GM23338 (cell line): ENCODE measurements around the gene CDC42BPB.

Experiments used
- CREB1 ChIP-seq: fragments of 250-450 bp; sonication (Bioruptor Pico); IDR thresholded peaks from 2 replicates; pipeline ENCODE4 v1.5.0; 2020; ENCODE audit warnings: low read depth, mild to moderate bottlenecking, moderate library complexity
- CTCF ChIP-seq, 2 experiments: fragments of 200-600 bp in 1 of 2; sonication (generic) in 1 of 2; conservative IDR thresholded peaks; 2 replicates each; pipeline versions ENCODE4 v1.5.1 to v1.6.1; 2016 to 2017; ENCODE audit warnings: antibody characterized with exemption in 2 of 2, low read depth in 2 of 2, mild to moderate bottlenecking in 2 of 2, moderate library complexity in 1 of 2
- ETS1 ChIP-seq: IDR thresholded peaks from 2 replicates; pipeline ENCODE4 v1.6.1; 2016; ENCODE audit warnings: antibody characterized with exemption
- EZH2 ChIP-seq: fragments of 200-600 bp; sonication (generic); IDR thresholded peaks from one replicate; pipeline ENCODE4 v1.8.0; 2017; ENCODE audit warnings: antibody characterized with exemption, mild to moderate bottlenecking, low read depth; ENCODE audit not compliant: unreplicated experiment
- EZH2phosphoT487 ChIP-seq: fragments of 200-600 bp; sonication (generic); IDR thresholded peaks from one replicate; pipeline ENCODE4 v1.8.1; 2018; ENCODE audit warnings: antibody characterized with exemption; ENCODE audit not compliant: unreplicated experiment
- JUNB ChIP-seq: IDR thresholded peaks from one replicate; pipeline ENCODE4 v1.6.1; 2016; ENCODE audit warnings: antibody characterized with exemption; ENCODE audit not compliant: unreplicated experiment
- NANOG ChIP-seq: IDR thresholded peaks from 2 replicates; pipeline ENCODE4 v1.6.1; 2016; ENCODE audit warnings: antibody characterized with exemption, borderline replicate concordance
- POLR2AphosphoS5 ChIP-seq: IDR thresholded peaks from 2 replicates; pipeline ENCODE4 v1.6.1; 2016; ENCODE audit warnings: antibody characterized with exemption, low read depth
- REST ChIP-seq: IDR thresholded peaks from one replicate; pipeline ENCODE4 v1.6.1; 2018; ENCODE audit warnings: antibody characterized with exemption; ENCODE audit not compliant: unreplicated experiment
- ZNF462 ChIP-seq: fragments of 250-450 bp; sonication (Bioruptor Pico); IDR thresholded peaks from 2 replicates; pipeline ENCODE4 v1.5.0; 2020; ENCODE audit warnings: mild to moderate bottlenecking, moderate library complexity

- no peak for TF ChIP-seq CTCF (conservative IDR thresholded peaks at IDR 0.05; ENCODE audit: low read depth in 2 of 2)
- no peak for TF ChIP-seq POLR2AphosphoS5
- no peak for TF ChIP-seq EZH2
- no peak for TF ChIP-seq EZH2phosphoT487
- no peak for TF ChIP-seq REST
- no peak for TF ChIP-seq JUNB
- no peak for TF ChIP-seq ETS1
- no peak for TF ChIP-seq CREB1 (CRISPR knock-in tag)
- TF ChIP-seq ZNF462, result no peak
- TF ChIP-seq NANOG, result no peak
Measured at GRCh38 chr14:102949062-102949800, 108.1 kb downstream of the CDC42BPB start.
